ENCODE results near the gene GSTM4. TPM values are rescaled to one million over a fixed set of nuclear protein-coding genes. Genes with fewer than 3 reads are reported as not detected.
A peak's percentile ranks its signal among the peaks of the same experiment; 100 is the strongest.

Gene GSTM4
- total RNA-seq, 1 donor from 2014 or later: 7.8 TPM

- Mint-ChIP-seq H3K27ac (ENCODE audit: unreplicated experiment) (no peak overlapping the region), H3K4me3 (ENCODE audit: unreplicated experiment) (no peak overlapping the region), H3K4me1 (ENCODE audit: unreplicated experiment) (peaks cover 3% of the 10 kb centered on the region), H3K27me3 (ENCODE audit: unreplicated experiment) (peaks cover 5% of the 10 kb centered on the region), H3K36me3 (ENCODE audit: low read depth, unreplicated experiment) (no peaks in the 10 kb centered on the region), H3K9me3 (ENCODE audit: unreplicated experiment) (no peaks in the 10 kb centered on the region)
- DNase-seq (ENCODE audit: low spot score): no peak
- no peak for TF ChIP-seq CTCF (IDR thresholded peaks at IDR 0.05; ENCODE audit: unreplicated experiment)
These were observed 13.3 kb upstream of the GSTM4 start for GRCh38 chr1:109642626-109643025.

- H3K27ac Mint-ChIP-seq (ENCODE audit: unreplicated experiment): no peak overlapping the region
- peaks cover 3% of the 10 kb centered on the region for H3K4me1 Mint-ChIP-seq (ENCODE audit: unreplicated experiment)
- H3K9me3 Mint-ChIP-seq (ENCODE audit: unreplicated experiment): no peaks in the 10 kb centered on the region
- H3K4me3 Mint-ChIP-seq (ENCODE audit: unreplicated experiment): no peak overlapping the region
- peak; percentile 96 for DNase-seq (ENCODE audit: low spot score)
- peak; percentile 84 for TF ChIP-seq CTCF (IDR thresholded peaks at IDR 0.05; ENCODE audit: unreplicated experiment)
- peaks cover 5% of the 10 kb centered on the region for H3K27me3 Mint-ChIP-seq (ENCODE audit: unreplicated experiment)
- no peaks in the 10 kb centered on the region for H3K36me3 Mint-ChIP-seq (ENCODE audit: low read depth, unreplicated experiment)
These were observed 12.3 kb upstream of the GSTM4 start for GRCh38 chr1:109643385-109644230.

GRCh38 chr1:109644670-109645069 is 11.2 kb upstream of the GSTM4 start:
- Mint-ChIP-seq H3K27me3 (ENCODE audit: unreplicated experiment) (peaks cover 5% of the 10 kb centered on the region), H3K9me3 (ENCODE audit: unreplicated experiment) (no peaks in the 10 kb centered on the region), H3K4me3 (ENCODE audit: unreplicated experiment) (no peak overlapping the region), H3K4me1 (ENCODE audit: unreplicated experiment) (peaks cover 7% of the 10 kb centered on the region), H3K36me3 (ENCODE audit: low read depth, unreplicated experiment) (no peaks in the 10 kb centered on the region), H3K27ac (ENCODE audit: unreplicated experiment) (no peak overlapping the region)
- no peak for DNase-seq (ENCODE audit: low spot score)
- TF ChIP-seq CTCF (IDR thresholded peaks at IDR 0.05; ENCODE audit: unreplicated experiment): no peak

- no peak overlapping the region for H3K27ac Mint-ChIP-seq (ENCODE audit: unreplicated experiment)
- peaks cover 4% of the 10 kb centered on the region for H3K4me1 Mint-ChIP-seq (ENCODE audit: unreplicated experiment)
- H3K9me3 Mint-ChIP-seq (ENCODE audit: unreplicated experiment): no peaks in the 10 kb centered on the region
These were observed 6.4 kb upstream of the GSTM4 start for GRCh38 chr1:109649491-109649914.

More at GRCh38 chr1:109649491-109649914, 6.4 kb upstream of the GSTM4 start:
- no peaks in the 10 kb centered on the region for H3K36me3 Mint-ChIP-seq (ENCODE audit: low read depth, unreplicated experiment)
- no peak for DNase-seq (ENCODE audit: low spot score)
- H3K27me3 Mint-ChIP-seq (ENCODE audit: unreplicated experiment): no peaks in the 10 kb centered on the region
- TF ChIP-seq CTCF (IDR thresholded peaks at IDR 0.05; ENCODE audit: unreplicated experiment): no peak
- H3K4me3 Mint-ChIP-seq (ENCODE audit: unreplicated experiment): no peak overlapping the region

Data from endothelial cell (in vitro differentiated cells).